Central memory CD8-positive, alpha-beta T cell (primary cell): Measurements from ENCODE around the gene LDLRAD3.

Source experiments
- ATAC-seq: fragments of 150-1000 bp; cut with Tn5 transposase; replicated peaks from 2 replicates; pipeline ENCODE4 v1.10.0; 2022; ENCODE audit warnings: mild to moderate bottlenecking, moderate FRiP score, moderate number of reproducible peaks; ENCODE audit not compliant: poor library complexity, severe bottlenecking; ENCODE audit errors: extremely low read depth
- DNase-seq, 2 donors: peaks; one replicate each; pipeline ENCODE4 v3.0.0; 2021; ENCODE audit warnings: low spot score in 2 of 2
- H3K27ac Mint-ChIP-seq: one replicate; pipeline ENCODE4 v1.8.0; 2022; ENCODE audit warnings: low read depth, mild to moderate bottlenecking, moderate library complexity, mixed read lengths
- H3K27me3 Mint-ChIP-seq: one replicate; pipeline ENCODE4 v1.8.0; 2022; ENCODE audit warnings: mixed read lengths
- H3K36me3 Mint-ChIP-seq: one replicate; pipeline ENCODE4 v1.8.0; 2022; ENCODE audit warnings: mild to moderate bottlenecking, moderate library complexity, mixed read lengths; ENCODE audit not compliant: insufficient read depth
- H3K4me1 Mint-ChIP-seq: one replicate; pipeline ENCODE4 v1.8.0; 2022; ENCODE audit warnings: mixed read lengths
- H3K4me3 Mint-ChIP-seq: one replicate; pipeline ENCODE4 v1.8.0; 2022; ENCODE audit warnings: mild to moderate bottlenecking, moderate library complexity, mixed read lengths
- H3K9me3 Mint-ChIP-seq: one replicate; pipeline ENCODE4 v1.8.0; 2022; ENCODE audit warnings: mixed read lengths

Gene LDLRAD3

GRCh38 chr11:36212564-36213392 is 268.9 kb downstream of the LDLRAD3 start:
- no peaks in the 10 kb centered on the region for H3K36me3 Mint-ChIP-seq
- H3K4me3 Mint-ChIP-seq, result no peak overlapping the region
- H3K27ac Mint-ChIP-seq, result no peak overlapping the region
- no peak for ATAC-seq
- no peaks in the 10 kb centered on the region for H3K9me3 Mint-ChIP-seq
- no peaks in the 10 kb centered on the region for H3K4me1 Mint-ChIP-seq
- DNase-seq, result no peak
- H3K27me3 Mint-ChIP-seq, result peaks cover 60% of the 10 kb centered on the region

- Mint-ChIP-seq H3K27ac (no peak overlapping the region), H3K36me3 (no peaks in the 10 kb centered on the region)
- ATAC-seq, result no peak
These were observed 269.6 kb downstream of the LDLRAD3 start for GRCh38 chr11:36213393-36213840.

GRCh38 chr11:36214480-36214879 is 270.6 kb downstream of the LDLRAD3 start:
- no peaks in the 10 kb centered on the region for H3K36me3 Mint-ChIP-seq
- H3K27me3 Mint-ChIP-seq, result peaks cover 60% of the 10 kb centered on the region
- H3K9me3 Mint-ChIP-seq, result no peaks in the 10 kb centered on the region
- DNase-seq (no peak), ATAC-seq (no peak)
- H3K4me1 Mint-ChIP-seq, result no peaks in the 10 kb centered on the region
- H3K4me3 Mint-ChIP-seq, result no peak overlapping the region
- no peak overlapping the region for H3K27ac Mint-ChIP-seq

More at GRCh38 chr11:36213393-36213840, 269.6 kb downstream of the LDLRAD3 start:
- no peaks in the 10 kb centered on the region for H3K9me3 Mint-ChIP-seq
- H3K4me1 Mint-ChIP-seq, result no peaks in the 10 kb centered on the region
- DNase-seq, result no peak
- peaks cover 60% of the 10 kb centered on the region for H3K27me3 Mint-ChIP-seq
- H3K4me3 Mint-ChIP-seq, result no peak overlapping the region

- Mint-ChIP-seq H3K27ac (no peak overlapping the region), H3K4me1 (no peaks in the 10 kb centered on the region), H3K4me3 (no peak overlapping the region), H3K9me3 (peaks cover 4% of the 10 kb centered on the region), H3K27me3 (peaks cover 58% of the 10 kb centered on the region), H3K36me3 (no peaks in the 10 kb centered on the region)
- DNase-seq, result no peak
- ATAC-seq, result no peak
These were observed 271.3 kb downstream of the LDLRAD3 start for GRCh38 chr11:36214976-36215692.

- H3K27ac Mint-ChIP-seq, result no peak overlapping the region
- H3K36me3 Mint-ChIP-seq, result no peaks in the 10 kb centered on the region
- ATAC-seq (no peak), DNase-seq (no peak)
- H3K27me3 Mint-ChIP-seq, result peaks cover 52% of the 10 kb centered on the region
- no peak overlapping the region for H3K4me3 Mint-ChIP-seq
- H3K4me1 Mint-ChIP-seq, result no peaks in the 10 kb centered on the region
- H3K9me3 Mint-ChIP-seq, result peaks cover 8% of the 10 kb centered on the region
These were observed 271.8 kb downstream of the LDLRAD3 start for GRCh38 chr11:36215693-36216060.

GRCh38 chr11:36216061-36216615 is 272.3 kb downstream of the LDLRAD3 start:
- Mint-ChIP-seq H3K27me3 (peaks cover 52% of the 10 kb centered on the region), H3K27ac (no peak overlapping the region), H3K9me3 (peaks cover 8% of the 10 kb centered on the region), H3K36me3 (no peaks in the 10 kb centered on the region), H3K4me1 (no peaks in the 10 kb centered on the region), H3K4me3 (no peak overlapping the region)
- DNase-seq (no peak), ATAC-seq (no peak)

- H3K4me3 Mint-ChIP-seq, result no peak overlapping the region
- no peak for DNase-seq
- no peaks in the 10 kb centered on the region for H3K4me1 Mint-ChIP-seq
- ATAC-seq, result no peak
- no peaks in the 10 kb centered on the region for H3K36me3 Mint-ChIP-seq
- no peak overlapping the region for H3K27ac Mint-ChIP-seq
- H3K27me3 Mint-ChIP-seq, result peaks cover 60% of the 10 kb centered on the region
- peaks cover 8% of the 10 kb centered on the region for H3K9me3 Mint-ChIP-seq
These were observed 274.5 kb downstream of the LDLRAD3 start for GRCh38 chr11:36218283-36218921.

GRCh38 chr11:36219996-36220395 is 276.1 kb downstream of the LDLRAD3 start:
- H3K4me3 Mint-ChIP-seq, result no peak overlapping the region
- H3K27me3 Mint-ChIP-seq, result peaks cover 51% of the 10 kb centered on the region
- H3K27ac Mint-ChIP-seq, result no peak overlapping the region
- no peak for DNase-seq
- no peaks in the 10 kb centered on the region for H3K4me1 Mint-ChIP-seq
- peaks cover 8% of the 10 kb centered on the region for H3K9me3 Mint-ChIP-seq
- ATAC-seq, result no peak
- H3K36me3 Mint-ChIP-seq, result no peaks in the 10 kb centered on the region

GRCh38 chr11:36222831-36223635 is 279.2 kb downstream of the LDLRAD3 start:
- no peak for DNase-seq
- peaks cover 8% of the 10 kb centered on the region for H3K9me3 Mint-ChIP-seq
- peaks cover 37% of the 10 kb centered on the region for H3K27me3 Mint-ChIP-seq
- no peaks in the 10 kb centered on the region for H3K4me1 Mint-ChIP-seq
- ATAC-seq, result no peak
- no peak overlapping the region for H3K4me3 Mint-ChIP-seq
- H3K36me3 Mint-ChIP-seq, result no peaks in the 10 kb centered on the region
- H3K27ac Mint-ChIP-seq, result no peak overlapping the region

GRCh38 chr11:36224209-36224882 is 280.5 kb downstream of the LDLRAD3 start:
- ATAC-seq (no peak), DNase-seq (no peak)
- Mint-ChIP-seq H3K27ac (no peak overlapping the region), H3K4me1 (no peaks in the 10 kb centered on the region), H3K9me3 (peaks cover 8% of the 10 kb centered on the region), H3K27me3 (peaks cover 41% of the 10 kb centered on the region), H3K4me3 (no peak overlapping the region), H3K36me3 (no peaks in the 10 kb centered on the region)

- DNase-seq, result no peak
- Mint-ChIP-seq H3K27ac (no peak overlapping the region), H3K4me3 (no peak overlapping the region), H3K9me3 (no peaks in the 10 kb centered on the region), H3K36me3 (no peaks in the 10 kb centered on the region), H3K4me1 (no peaks in the 10 kb centered on the region), H3K27me3 (peaks cover 53% of the 10 kb centered on the region)
- no peak for ATAC-seq
These were observed 283.2 kb downstream of the LDLRAD3 start for GRCh38 chr11:36227044-36227443.
